Measurements from ENCODE around the gene MCM7.
A peak's percentile ranks its signal among the peaks of the same experiment; 100 is the strongest.

MCM7 gene

DNA sequence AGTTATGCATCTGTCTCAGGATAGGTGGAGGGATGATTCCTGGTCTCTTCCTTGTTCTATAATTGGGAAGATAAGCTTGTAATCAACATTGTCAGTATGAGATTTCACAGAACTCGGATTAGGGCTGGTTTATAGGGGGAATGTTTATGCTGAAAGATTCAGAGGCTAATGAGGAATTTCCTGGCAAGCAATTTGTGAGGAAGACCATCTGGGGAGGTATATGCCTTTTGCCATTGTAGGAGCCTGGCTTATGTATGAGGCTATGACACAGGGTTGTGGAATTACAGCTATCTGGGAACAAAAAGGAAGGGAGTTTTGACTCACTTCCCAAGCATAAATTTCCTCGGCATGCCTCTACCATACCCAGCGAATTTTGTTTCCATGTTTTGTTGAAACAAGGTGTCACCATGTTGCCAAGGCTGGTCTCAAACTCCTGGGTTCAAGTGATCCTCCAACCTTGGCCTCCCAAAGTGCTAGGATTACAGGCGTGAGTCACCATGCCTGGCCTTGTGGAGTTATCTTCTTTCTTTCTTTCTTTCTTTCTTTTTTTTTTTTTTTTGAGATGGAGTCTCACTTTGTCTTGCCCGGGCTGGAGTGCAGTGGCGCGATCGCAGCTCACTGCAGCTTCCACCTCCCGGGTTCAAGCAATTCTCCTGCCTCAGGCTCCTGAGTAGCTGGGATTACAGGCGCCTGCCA, 14.0 kb downstream of the MCM7 start:
- TF ChIP-seq, protein P1, sequence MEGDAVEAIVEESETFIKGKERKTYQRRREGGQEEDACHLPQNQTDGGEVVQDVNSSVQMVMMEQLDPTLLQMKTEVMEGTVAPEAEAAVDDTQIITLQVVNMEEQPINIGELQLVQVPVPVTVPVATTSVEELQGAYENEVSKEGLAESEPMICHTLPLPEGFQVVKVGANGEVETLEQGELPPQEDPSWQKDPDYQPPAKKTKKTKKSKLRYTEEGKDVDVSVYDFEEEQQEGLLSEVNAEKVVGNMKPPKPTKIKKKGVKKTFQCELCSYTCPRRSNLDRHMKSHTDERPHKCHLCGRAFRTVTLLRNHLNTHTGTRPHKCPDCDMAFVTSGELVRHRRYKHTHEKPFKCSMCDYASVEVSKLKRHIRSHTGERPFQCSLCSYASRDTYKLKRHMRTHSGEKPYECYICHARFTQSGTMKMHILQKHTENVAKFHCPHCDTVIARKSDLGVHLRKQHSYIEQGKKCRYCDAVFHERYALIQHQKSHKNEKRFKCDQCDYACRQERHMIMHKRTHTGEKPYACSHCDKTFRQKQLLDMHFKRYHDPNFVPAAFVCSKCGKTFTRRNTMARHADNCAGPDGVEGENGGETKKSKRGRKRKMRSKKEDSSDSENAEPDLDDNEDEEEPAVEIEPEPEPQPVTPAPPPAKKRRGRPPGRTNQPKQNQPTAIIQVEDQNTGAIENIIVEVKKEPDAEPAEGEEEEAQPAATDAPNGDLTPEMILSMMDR (IDR thresholded peaks at IDR 0.05; ENCODE audit: low read depth, low read length, missing control alignments): no peak
- no peak overlapping the region for H3K4me3 ChIP-seq (ENCODE audit: low read depth, low read length)
- peak; percentile 87 for DNase-seq
- H3K27me3 ChIP-seq (replicated peaks): no peaks in the 10 kb centered on the region
- peaks cover 19% of the 10 kb centered on the region for H3K36me3 ChIP-seq (replicated peaks)
- in situ Hi-C loops (cut with HindIII; ENCODE audit: low pct_ligation_motif_present, low sequenced_read_pairs): loop anchor here (25.0 kb wide), 1 partner anchor 100 kb away; the partner anchor contains the start of gene AZGP1
- peak overlapping the region; percentile 81 for H3K27ac ChIP-seq

DNA sequence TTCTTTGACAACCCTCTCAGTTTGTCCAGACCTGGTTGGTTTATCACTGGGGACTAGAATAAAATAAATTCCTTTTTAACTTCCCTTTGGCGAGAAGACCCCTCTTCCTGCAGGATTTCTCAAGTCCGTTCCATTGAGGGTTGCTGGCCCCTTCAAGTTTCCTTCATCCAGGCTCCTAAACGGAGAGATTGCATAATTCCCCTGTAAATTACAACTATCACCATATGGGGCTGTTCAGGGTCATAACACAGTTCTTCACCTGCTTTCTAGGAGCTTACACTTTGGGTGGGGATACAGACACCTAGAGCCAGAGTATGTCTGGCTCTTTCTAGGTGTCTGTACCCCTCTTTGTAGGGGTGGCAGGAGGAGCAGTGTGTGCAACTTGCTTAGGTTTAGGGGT, 15.7 kb downstream of the MCM7 start:
- Histone ChIP-seq H3K27ac (no peak overlapping the region), H3K4me3 (ENCODE audit: low read depth, low read length) (no peak overlapping the region)
- TF ChIP-seq, protein P1 (IDR thresholded peaks at IDR 0.05; ENCODE audit: low read depth, low read length, missing control alignments): no peak

DNA sequence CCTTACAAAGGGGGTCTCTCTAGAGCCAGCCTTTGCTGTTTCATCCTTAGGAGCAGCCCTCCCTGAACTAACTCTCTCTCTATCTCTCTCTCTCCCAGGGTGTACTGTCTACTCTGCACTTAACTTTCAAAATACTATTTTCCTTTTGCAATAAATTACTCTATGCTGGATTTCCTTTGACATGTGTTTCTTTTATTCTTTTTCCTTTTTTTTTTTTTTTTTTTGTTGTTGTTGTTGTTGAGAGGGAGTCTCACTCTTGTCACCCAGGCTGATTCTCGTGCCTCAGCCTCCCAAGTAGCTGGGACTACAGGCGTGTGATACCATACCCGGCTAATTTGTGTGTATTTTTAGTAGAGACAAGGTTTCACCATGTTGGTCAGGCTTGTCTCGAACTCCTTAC, 18.2 kb downstream of the MCM7 start:
- Histone ChIP-seq H3K36me3 (replicated peaks) (peaks cover 11% of the 10 kb centered on the region), H3K27me3 (replicated peaks) (no peaks in the 10 kb centered on the region), H3K4me3 (ENCODE audit: low read depth, low read length) (no peak overlapping the region), H3K27ac (peak overlapping the region; percentile 76)
- in situ Hi-C loops (cut with HindIII; ENCODE audit: low pct_ligation_motif_present, low sequenced_read_pairs): loop anchor here (25.0 kb wide), 1 partner anchor 96 kb away; the partner anchor contains the start of gene AZGP1
- DNase-seq: no peak
- TF ChIP-seq, protein P1 (IDR thresholded peaks at IDR 0.05; ENCODE audit: low read depth, low read length, missing control alignments): no peak

More for the DNA sequence above, 15.7 kb downstream of the MCM7 start:
- in situ Hi-C loops (cut with HindIII; ENCODE audit: low pct_ligation_motif_present, low sequenced_read_pairs): loop anchor here (25.0 kb wide), 1 partner anchor 98 kb away; the partner anchor contains the start of gene AZGP1
- DNase-seq: no peak
- Histone ChIP-seq H3K27me3 (replicated peaks) (no peaks in the 10 kb centered on the region), H3K36me3 (replicated peaks) (peaks cover 2% of the 10 kb centered on the region)

DNA sequence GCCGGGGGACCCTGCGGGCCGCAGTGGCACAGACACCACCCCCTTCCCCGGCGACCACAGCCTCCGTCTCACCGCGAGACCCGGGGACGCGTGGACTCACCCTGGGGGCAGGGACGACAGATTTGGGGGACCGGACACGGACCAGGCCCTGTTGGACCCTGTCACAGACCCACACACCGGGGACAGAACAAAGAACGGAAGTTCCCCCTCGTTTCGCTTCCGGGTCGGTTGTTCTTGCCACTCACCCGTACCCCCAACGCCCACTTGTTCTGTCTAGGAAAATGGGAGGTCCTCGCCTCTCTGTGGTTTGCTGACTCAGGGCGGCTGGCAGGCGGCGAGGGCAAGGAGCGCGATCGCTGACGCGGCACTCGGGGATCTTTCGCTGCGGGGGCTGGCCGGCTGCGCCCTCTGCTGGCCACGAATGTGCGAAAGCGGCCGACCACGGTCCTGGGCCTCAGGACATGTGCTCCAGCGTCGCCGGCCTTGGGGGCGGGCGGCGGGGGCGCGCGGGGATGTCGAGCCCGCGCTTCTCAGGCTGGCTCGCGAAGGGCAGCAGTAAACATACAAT, 19.6 kb downstream of the MCM7 start, which contains the start of gene ZNF3:
Gene ZNF3 (minus strand): TSS at position 189 of the 568 bp plus-strand sequence. CDS start 4,366 bp downstream, outside the sequence.
- Histone ChIP-seq H3K36me3 (replicated peaks) (peaks cover 19% of the 10 kb centered on the region), H3K27ac (peak within 1 kb of the TSS; percentile 77), H3K27me3 (replicated peaks) (no peaks in the 10 kb centered on the region), H3K4me3 (ENCODE audit: low read depth, low read length) (peak within 1 kb of the TSS; percentile 96)
- TF ChIP-seq, protein P1 (IDR thresholded peaks at IDR 0.05; ENCODE audit: low read depth, low read length, missing control alignments): peak; percentile 79
- peak; percentile 98 for DNase-seq
- in situ Hi-C loops (cut with HindIII; ENCODE audit: low pct_ligation_motif_present, low sequenced_read_pairs): loop anchor here (25.0 kb wide), 1 partner anchor 94 kb away; the partner anchor contains the start of gene AZGP1

DNA sequence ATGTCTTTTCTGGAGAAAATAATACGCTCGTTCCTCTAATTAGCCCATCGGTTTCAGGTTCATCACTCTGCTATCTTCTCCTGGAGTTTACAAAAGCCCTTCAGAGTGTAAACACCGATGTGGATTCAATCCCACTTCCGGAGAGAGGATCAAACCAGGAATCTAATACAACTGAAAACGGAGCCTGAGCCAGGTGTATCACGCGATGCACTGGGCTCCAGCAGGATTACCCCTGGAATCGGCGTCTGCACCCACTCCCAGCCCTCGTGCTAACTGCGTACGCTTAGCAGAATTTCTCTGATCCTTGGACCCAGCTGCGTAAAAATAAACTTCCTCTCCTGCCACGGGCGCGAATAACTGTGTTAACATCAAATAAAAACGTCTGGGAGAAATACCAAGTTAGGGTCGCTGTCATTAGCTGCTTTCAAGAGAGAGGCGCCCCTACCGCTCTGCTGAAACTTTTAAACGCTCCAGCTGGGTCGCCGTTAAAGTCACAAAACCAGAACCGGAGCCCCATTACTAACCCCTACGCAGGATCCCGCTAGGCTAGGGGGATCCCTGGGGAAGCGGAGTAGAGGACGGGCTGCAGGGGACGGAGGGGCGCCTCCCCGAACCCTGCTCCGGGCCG, 20.2 kb downstream of the MCM7 start:
- TF ChIP-seq, protein P1 (IDR thresholded peaks at IDR 0.05; ENCODE audit: low read depth, low read length, missing control alignments): no peak
- no peak for DNase-seq
- Histone ChIP-seq H3K27ac (peak overlapping the region; percentile 77), H3K4me3 (ENCODE audit: low read depth, low read length) (peak overlapping the region; percentile 96), H3K27me3 (replicated peaks) (no peaks in the 10 kb centered on the region), H3K36me3 (replicated peaks) (peaks cover 25% of the 10 kb centered on the region)
- in situ Hi-C loops (cut with HindIII; ENCODE audit: low pct_ligation_motif_present, low sequenced_read_pairs): loop anchor here (25.0 kb wide), 1 partner anchor 94 kb away; the partner anchor contains the start of gene AZGP1

Data from brain microvascular endothelial cell (primary cell).